SK-N-SH (cell line): ENCODE results near the gene C8B. TPM values are rescaled to one million over a fixed set of nuclear protein-coding genes. Genes with fewer than 3 reads are reported as not detected.

Experiments
- CTCF ChIA-PET: fragments of 300-600, 350-600 bp; formaldehyde crosslinking; extraction: SDS; loops from one replicate; lab custom pipeline; 2021; lab: Yijun Ruan, JAX
- POLR2A ChIA-PET: fragments of 350-600 bp; sonication (Branson Sonifier 250); formaldehyde crosslinking; extraction: SDS; loops from one replicate; lab custom pipeline; 2020; ENCODE audit warnings: antibody characterized with exemption, inconsistent platforms; lab: Yijun Ruan, JAX
- DNase-seq: peaks from one replicate; pipeline ENCODE4 v3.0.0; 2012
- H2AFZ ChIP-seq: fragments of 200-600 bp; sonication (generic); 2 replicates; pipeline ENCODE4 v1.8.1; 2016; ENCODE audit warnings: antibody characterized with exemption, mild to moderate bottlenecking, low read depth
- H3F3A ChIP-seq: fragments of 200-600 bp; sonication (generic); replicated peaks from 2 replicates; pipeline ENCODE3; 2016; ENCODE audit warnings: antibody characterized with exemption, mild to moderate bottlenecking; ENCODE audit not compliant: insufficient read depth
- H3K27ac ChIP-seq, 2 experiments: fragments of 200-500 bp in 1 of 2; fragments of 200-600 bp in 1 of 2; sonication (Bioruptor generic) in 1 of 2; sonication (generic), shearing (Covaris generic) in 1 of 2; 2 replicates each; pipeline versions ENCODE4 v1.5.1 to v1.6.1; 2014 to 2016; ENCODE audit warnings: low read depth in 2 of 2, inconsistent platforms in 1 of 2, low read length in 1 of 2, mild to moderate bottlenecking in 1 of 2, mixed read lengths in 1 of 2
- H3K27me3 ChIP-seq: fragments of 200-600 bp; sonication (generic), shearing (Covaris generic); 2 replicates; pipeline ENCODE4 v1.6.1; 2016; ENCODE audit warnings: mixed run types; ENCODE audit not compliant: insufficient read depth
- H3K36me3 ChIP-seq, 2 experiments: fragments of 200-500 bp in 1 of 2; fragments of 200-600 bp in 1 of 2; sonication (Bioruptor generic) in 1 of 2; sonication (generic) in 1 of 2; replicated peaks in 1 of 2; 2 replicates each; pipeline versions ENCODE3 to v1.5.1; 2014 to 2016; ENCODE audit warnings: low read length in 1 of 2, mild to moderate bottlenecking in 1 of 2; ENCODE audit not compliant: insufficient read depth in 2 of 2, control insufficient read depth in 1 of 2
- H3K4me1 ChIP-seq, 2 experiments: fragments of 200-500 bp in 1 of 2; fragments of 200-600 bp in 1 of 2; sonication (Bioruptor generic) in 1 of 2; sonication (generic), shearing (Covaris generic) in 1 of 2; 2 replicates each; pipeline versions ENCODE4 v1.5.1 to v1.6.1; 2014 to 2016; ENCODE audit warnings: low read depth in 1 of 2, low read length in 1 of 2, mixed run types in 1 of 2; ENCODE audit not compliant: insufficient read depth in 2 of 2, control insufficient read depth in 1 of 2
- H3K4me2 ChIP-seq: fragments of 200-600 bp; sonication (generic), shearing (Covaris generic); 2 replicates; pipeline ENCODE4 v1.6.1; 2017; ENCODE audit warnings: mixed run types
- H3K4me3 ChIP-seq, 2 experiments: fragments of 200-500 bp in 1 of 2; fragments of 200-600 bp in 1 of 2; sonication (Bioruptor generic) in 1 of 2; sonication (generic), shearing (Covaris generic) in 1 of 2; 2 replicates each; pipeline versions ENCODE4 v1.5.1 to v1.8.1; 2014 to 2016; ENCODE audit warnings: low read depth in 2 of 2, inconsistent platforms in 1 of 2, low read length in 1 of 2, mild to moderate bottlenecking in 1 of 2, mixed read lengths in 1 of 2, moderate library complexity in 1 of 2
- H3K79me2 ChIP-seq: fragments of 200-600 bp; sonication (generic); 2 replicates; pipeline ENCODE4 v1.8.1; 2017; ENCODE audit warnings: mild to moderate bottlenecking; ENCODE audit not compliant: insufficient read depth
- H3K9ac ChIP-seq: fragments of 200-600 bp; sonication (generic); 2 replicates; pipeline ENCODE4 v1.6.1; 2017; ENCODE audit warnings: mixed run types
- H3K9me2 ChIP-seq: fragments of 200-600 bp; sonication (generic); 2 replicates; pipeline ENCODE4 v1.6.1; 2017; ENCODE audit warnings: mixed run types
- H3K9me3 ChIP-seq: fragments of 200-600 bp; sonication (generic); 2 replicates; pipeline ENCODE4 v1.6.1; 2017; ENCODE audit warnings: mixed run types, mild to moderate bottlenecking, moderate library complexity
- H4K20me1 ChIP-seq: fragments of 200-600 bp; sonication (generic); 2 replicates; pipeline ENCODE4 v1.6.1; 2017; ENCODE audit warnings: mild to moderate bottlenecking, mixed run types; ENCODE audit not compliant: insufficient read depth
- ELF1 ChIP-seq: IDR thresholded peaks from 2 replicates; pipeline ENCODE4 v1.4.0; 2012
- FOSL2 ChIP-seq: IDR thresholded peaks from 2 replicates; pipeline ENCODE4 v1.4.0; 2012; ENCODE audit warnings: low read depth, mild to moderate bottlenecking, moderate library complexity, borderline replicate concordance
- GATA2 ChIP-seq: sonication (generic); formaldehyde crosslinking; IDR thresholded peaks from 2 replicates; pipeline ENCODE4 v1.5.0; 2020; ENCODE audit warnings: mild to moderate bottlenecking, missing genetic modification reagents
- MEF2A ChIP-seq: IDR thresholded peaks from 2 replicates; pipeline ENCODE4 v1.4.0; 2012; ENCODE audit warnings: low read depth, borderline replicate concordance
- NFIC ChIP-seq: IDR thresholded peaks from 2 replicates; pipeline ENCODE4 v1.4.0; 2012; ENCODE audit warnings: borderline replicate concordance
- RCOR1 ChIP-seq: fragments of 150-350 bp; IDR thresholded peaks from 2 replicates; pipeline ENCODE4 v1.6.1; 2017; ENCODE audit warnings: antibody characterized with exemption, low read length
- RXRA ChIP-seq: IDR thresholded peaks from 2 replicates; pipeline ENCODE4 v1.4.0; 2012; ENCODE audit warnings: low read depth, mild to moderate bottlenecking, borderline replicate concordance
- SMC3 ChIP-seq: IDR thresholded peaks from 2 replicates; pipeline ENCODE4 v1.6.1; 2012; ENCODE audit warnings: low read depth, low read length, improper control_type of control experiment
- TEAD4 ChIP-seq: IDR thresholded peaks from 2 replicates; pipeline ENCODE4 v1.4.0; 2012; ENCODE audit warnings: mild to moderate bottlenecking, borderline replicate concordance; ENCODE audit not compliant: insufficient read depth
- YY1 ChIP-seq: IDR thresholded peaks from 2 replicates; pipeline ENCODE4 v1.4.0; 2012; ENCODE audit warnings: low read depth, mild to moderate bottlenecking
- WGBS: methylation state at CpG from one replicate; pipeline ENCODE4 v1.1.6; 2017; ENCODE audit warnings: low lambda C conversion rate; 5-methylcytosine and 5-hydroxymethylcytosine counted together
- polyA plus RNA-seq, 3 experiments: library from polyadenylated mRNA; depleted of rRNA; stranded (reverse); fragments of >200 nt; gene quantifications; 2 replicates each; pipeline ENCODE4 v1.2.3, GENCODE V29; 2012
- TF ChIP-seq, protein P1 (sequence below): IDR thresholded peaks from 2 replicates; pipeline ENCODE4 v1.4.0; 2012; ENCODE audit warnings: low read depth, borderline replicate concordance
- TF ChIP-seq, protein P2 (sequence below): IDR thresholded peaks from 2 replicates; pipeline ENCODE4 v1.6.1; 2012; ENCODE audit warnings: mild to moderate bottlenecking, low read depth, low read length, moderate library complexity
- TF ChIP-seq, protein P3 (sequence below): fragments of 200-600 bp; sonication (generic); IDR thresholded peaks from 2 replicates; pipeline ENCODE4 v1.6.1; 2017; ENCODE audit warnings: antibody characterized with exemption, mild to moderate bottlenecking, moderate library complexity
- TF ChIP-seq, protein P4 (sequence below): IDR thresholded peaks from 2 replicates; pipeline ENCODE4 v1.4.0; 2012; ENCODE audit warnings: low read depth

Gene C8B
- polyA plus RNA-seq, 1 of the 3 experiments (the other 2 are of a cell fraction), result not detected

DNA sequence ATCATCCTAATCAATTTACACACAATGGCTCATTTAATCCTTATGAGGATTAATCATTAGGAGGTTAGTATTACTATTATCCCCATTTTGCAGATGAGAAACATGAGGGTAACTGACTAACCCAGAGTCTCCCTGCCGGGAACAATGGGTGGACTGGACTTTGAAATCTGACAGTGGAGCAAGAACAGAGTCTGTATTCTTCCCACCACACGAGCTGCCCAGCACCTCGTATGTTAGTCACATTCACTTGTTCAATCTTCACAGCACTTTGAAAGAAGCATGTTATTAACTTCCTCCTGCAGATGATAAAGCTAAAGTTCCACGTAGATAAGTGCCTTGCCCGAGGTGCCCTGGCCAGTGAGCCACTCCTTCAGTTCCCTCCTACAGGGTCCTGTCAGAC lies 12.4 kb downstream of the C8B start:
- POLR2A ChIA-PET, result no interaction called here

More for the DNA sequence above, 12.4 kb downstream of the C8B start:
- Histone ChIP-seq H4K20me1 (no peaks in the 10 kb centered on the region), H3K27ac (no peak overlapping the region), H3K4me1 (peaks cover 0 to 9% of the 10 kb centered on the region in 2 experiments; a peak in 2 of 4 replicates), H3K79me2 (no peaks in the 10 kb centered on the region), H3K9me2 (no peaks in the 10 kb centered on the region), H2AFZ (no peak overlapping the region), H3F3A (no peaks in the 10 kb centered on the region), H3K27me3 (no peaks in the 10 kb centered on the region), H3K4me2 (no peak overlapping the region), H3K36me3 (no peaks in the 10 kb centered on the region), H3K9ac (no peak overlapping the region), H3K9me3 (no peaks in the 10 kb centered on the region), H3K4me3 (no peak overlapping the region)
- no peak for DNase-seq
- WGBS, result 63% methylated on average over 4 of the region's 5 CpGs
- TF ChIP-seq, protein P1, sequence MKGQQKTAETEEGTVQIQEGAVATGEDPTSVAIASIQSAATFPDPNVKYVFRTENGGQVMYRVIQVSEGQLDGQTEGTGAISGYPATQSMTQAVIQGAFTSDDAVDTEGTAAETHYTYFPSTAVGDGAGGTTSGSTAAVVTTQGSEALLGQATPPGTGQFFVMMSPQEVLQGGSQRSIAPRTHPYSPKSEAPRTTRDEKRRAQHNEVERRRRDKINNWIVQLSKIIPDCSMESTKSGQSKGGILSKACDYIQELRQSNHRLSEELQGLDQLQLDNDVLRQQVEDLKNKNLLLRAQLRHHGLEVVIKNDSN, result no peak
- TF ChIP-seq FOSL2 (no peak), TEAD4 (no peak), RXRA (no peak), ELF1 (no peak), GATA2 (CRISPR knock-in tag) (no peak), MEF2A (no peak), RCOR1 (no peak), NFIC (no peak), YY1 (no peak), SMC3 (no peak)
- TF ChIP-seq, protein P2, sequence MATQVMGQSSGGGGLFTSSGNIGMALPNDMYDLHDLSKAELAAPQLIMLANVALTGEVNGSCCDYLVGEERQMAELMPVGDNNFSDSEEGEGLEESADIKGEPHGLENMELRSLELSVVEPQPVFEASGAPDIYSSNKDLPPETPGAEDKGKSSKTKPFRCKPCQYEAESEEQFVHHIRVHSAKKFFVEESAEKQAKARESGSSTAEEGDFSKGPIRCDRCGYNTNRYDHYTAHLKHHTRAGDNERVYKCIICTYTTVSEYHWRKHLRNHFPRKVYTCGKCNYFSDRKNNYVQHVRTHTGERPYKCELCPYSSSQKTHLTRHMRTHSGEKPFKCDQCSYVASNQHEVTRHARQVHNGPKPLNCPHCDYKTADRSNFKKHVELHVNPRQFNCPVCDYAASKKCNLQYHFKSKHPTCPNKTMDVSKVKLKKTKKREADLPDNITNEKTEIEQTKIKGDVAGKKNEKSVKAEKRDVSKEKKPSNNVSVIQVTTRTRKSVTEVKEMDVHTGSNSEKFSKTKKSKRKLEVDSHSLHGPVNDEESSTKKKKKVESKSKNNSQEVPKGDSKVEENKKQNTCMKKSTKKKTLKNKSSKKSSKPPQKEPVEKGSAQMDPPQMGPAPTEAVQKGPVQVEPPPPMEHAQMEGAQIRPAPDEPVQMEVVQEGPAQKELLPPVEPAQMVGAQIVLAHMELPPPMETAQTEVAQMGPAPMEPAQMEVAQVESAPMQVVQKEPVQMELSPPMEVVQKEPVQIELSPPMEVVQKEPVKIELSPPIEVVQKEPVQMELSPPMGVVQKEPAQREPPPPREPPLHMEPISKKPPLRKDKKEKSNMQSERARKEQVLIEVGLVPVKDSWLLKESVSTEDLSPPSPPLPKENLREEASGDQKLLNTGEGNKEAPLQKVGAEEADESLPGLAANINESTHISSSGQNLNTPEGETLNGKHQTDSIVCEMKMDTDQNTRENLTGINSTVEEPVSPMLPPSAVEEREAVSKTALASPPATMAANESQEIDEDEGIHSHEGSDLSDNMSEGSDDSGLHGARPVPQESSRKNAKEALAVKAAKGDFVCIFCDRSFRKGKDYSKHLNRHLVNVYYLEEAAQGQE, result no peak
- TF ChIP-seq, protein P3, sequence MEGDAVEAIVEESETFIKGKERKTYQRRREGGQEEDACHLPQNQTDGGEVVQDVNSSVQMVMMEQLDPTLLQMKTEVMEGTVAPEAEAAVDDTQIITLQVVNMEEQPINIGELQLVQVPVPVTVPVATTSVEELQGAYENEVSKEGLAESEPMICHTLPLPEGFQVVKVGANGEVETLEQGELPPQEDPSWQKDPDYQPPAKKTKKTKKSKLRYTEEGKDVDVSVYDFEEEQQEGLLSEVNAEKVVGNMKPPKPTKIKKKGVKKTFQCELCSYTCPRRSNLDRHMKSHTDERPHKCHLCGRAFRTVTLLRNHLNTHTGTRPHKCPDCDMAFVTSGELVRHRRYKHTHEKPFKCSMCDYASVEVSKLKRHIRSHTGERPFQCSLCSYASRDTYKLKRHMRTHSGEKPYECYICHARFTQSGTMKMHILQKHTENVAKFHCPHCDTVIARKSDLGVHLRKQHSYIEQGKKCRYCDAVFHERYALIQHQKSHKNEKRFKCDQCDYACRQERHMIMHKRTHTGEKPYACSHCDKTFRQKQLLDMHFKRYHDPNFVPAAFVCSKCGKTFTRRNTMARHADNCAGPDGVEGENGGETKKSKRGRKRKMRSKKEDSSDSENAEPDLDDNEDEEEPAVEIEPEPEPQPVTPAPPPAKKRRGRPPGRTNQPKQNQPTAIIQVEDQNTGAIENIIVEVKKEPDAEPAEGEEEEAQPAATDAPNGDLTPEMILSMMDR, result no peak
- TF ChIP-seq, protein P4, sequence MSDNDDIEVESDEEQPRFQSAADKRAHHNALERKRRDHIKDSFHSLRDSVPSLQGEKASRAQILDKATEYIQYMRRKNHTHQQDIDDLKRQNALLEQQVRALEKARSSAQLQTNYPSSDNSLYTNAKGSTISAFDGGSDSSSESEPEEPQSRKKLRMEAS, result no peak
- CTCF ChIA-PET, result interaction anchor here (2.2 kb wide), 1 partner anchor 12 kb away, joined by 5 read pairs; the partner anchor contains the start of gene C8B
